ENCODE data around the gene GJA3.

- TF ChIP-seq CTCF (IDR thresholded peaks at IDR 0.05): no peak
- no peak for TF ChIP-seq POLR2A (IDR thresholded peaks at IDR 0.05; ENCODE audit: low read depth)
- no peak for TF ChIP-seq POLR2AphosphoS5 (IDR thresholded peaks at IDR 0.05)
Measured at GRCh38 chr13:20195801-20196200, 34.9 kb upstream of the GJA3 start.
